ENCODE data around the gene PDZRN3. TPM values are rescaled to one million over a fixed set of nuclear protein-coding genes. Genes with fewer than 3 reads are reported as not detected.

The PDZRN3 gene
- total and polyA plus RNA-seq, 11 donors = 30.2 to 163 (median 76.7) TPM

DNA sequence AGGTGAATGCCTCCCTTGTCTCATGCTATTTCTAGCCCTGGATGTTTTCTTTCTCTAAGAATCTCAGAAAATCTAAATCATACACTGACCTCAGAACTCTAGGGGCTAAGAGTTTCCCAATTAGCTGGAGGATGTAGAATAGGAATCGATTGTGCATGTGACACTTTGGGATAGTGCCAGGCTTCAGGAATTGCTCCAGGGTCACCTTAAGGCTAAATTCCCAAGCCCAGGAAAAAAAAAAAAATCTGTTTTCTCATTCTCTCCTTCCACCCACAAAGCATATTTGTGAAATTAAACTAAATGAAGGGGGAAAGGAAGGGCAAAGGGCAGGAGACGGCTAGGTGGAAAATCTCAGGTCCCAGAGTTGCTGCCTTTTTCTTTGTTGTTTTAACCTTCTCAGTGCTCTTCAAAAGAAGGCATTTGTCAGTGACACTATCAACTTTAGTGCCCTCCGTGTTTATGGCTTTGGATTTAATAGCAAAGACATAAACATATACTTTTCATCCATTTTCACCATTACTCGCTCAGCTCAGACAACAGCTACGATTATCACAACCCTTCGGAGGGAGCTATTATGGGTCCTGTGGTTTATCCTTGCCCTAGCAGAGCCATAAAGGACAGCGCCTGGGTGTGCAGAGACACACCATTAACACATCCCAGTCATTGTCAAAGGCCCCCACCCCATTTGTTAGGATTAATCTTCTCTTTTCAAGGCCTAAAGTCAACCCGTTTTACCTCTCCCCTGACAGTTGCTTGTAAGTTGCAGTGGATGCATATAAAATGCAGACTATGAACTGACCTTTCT is 271.7 kb downstream of the PDZRN3 start:
- no peaks in the 10 kb centered on the region for H3K27me3 ChIP-seq
- TF ChIP-seq POLR2A (IDR thresholded peaks at IDR 0.05) (no peak), CTCF (IDR thresholded peaks at IDR 0.05) (no peak)
- intact Hi-C loops (cut with DNase I) = no loop called here
- H3K9me3 ChIP-seq = no peaks in the 10 kb centered on the region
- H3K4me3 ChIP-seq = no peak overlapping the region
- DNase-seq (no peak), ATAC-seq (no peak)
- 55 to 67% (median 65%) methylated on average over 8 of the region's 8 CpGs for WGBS, 4 donors
- peaks cover 0 to 23% (median 0%) of the 10 kb centered on the region in 12 donors for H3K4me1 ChIP-seq
- no peaks in the 10 kb centered on the region for H3K36me3 ChIP-seq
- H3K27ac ChIP-seq = peak overlapping the region in 2 of 12 donors; percentile 26 to 31

DNA sequence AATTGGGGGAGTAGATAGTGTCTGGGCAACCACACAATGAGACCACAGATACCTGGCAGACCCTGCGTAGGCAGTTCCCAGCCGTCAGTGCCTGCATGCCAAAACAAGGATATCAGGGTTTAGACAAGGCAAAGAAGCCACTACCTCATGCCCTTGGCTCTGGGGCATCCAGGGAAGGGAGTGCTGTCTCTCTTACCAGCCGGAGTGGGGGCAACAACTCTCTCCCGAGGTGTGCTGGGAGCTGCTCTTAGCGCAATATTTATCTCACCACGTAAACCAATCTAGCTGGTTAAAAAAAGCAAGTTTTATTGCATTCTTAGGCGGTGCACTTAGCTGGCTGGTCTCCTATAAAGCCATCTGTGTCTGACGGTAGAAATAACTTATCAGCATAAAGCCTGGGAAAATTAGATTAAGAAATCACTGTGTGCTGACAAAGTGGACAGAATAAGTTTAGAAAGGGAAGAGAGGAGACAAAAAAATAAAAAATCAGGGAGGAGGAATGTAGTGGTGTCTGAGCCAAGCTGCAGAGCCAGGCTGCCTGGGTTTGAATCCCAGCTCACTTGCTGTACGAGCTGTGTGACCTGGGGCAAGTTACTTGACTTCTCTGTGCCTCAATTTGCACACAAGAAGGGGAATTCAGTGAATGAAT is 273.2 kb downstream of the PDZRN3 start:
- peak; percentile 88 to 95 (median 92) for ATAC-seq
- peak in 4 of 5 donors; percentile 53 to 69 (median 65) for DNase-seq
- peak overlapping the region in 1 of 12 donors; percentile 7 for H3K4me3 ChIP-seq
- 24 to 27% (median 25%) methylated on average over 9 of the region's 9 CpGs for WGBS, 4 donors
- H3K36me3 ChIP-seq = no peaks in the 10 kb centered on the region
- H3K27ac ChIP-seq = peak overlapping the region in 10 of 12 donors; percentile 6 to 73 (median 32)
- TF ChIP-seq CTCF (IDR thresholded peaks at IDR 0.05) (no peak), POLR2A (IDR thresholded peaks at IDR 0.05) (no peak)
- intact Hi-C loops (cut with DNase I) = no loop called here
- H3K4me1 ChIP-seq = peaks cover 0 to 23% (median 0%) of the 10 kb centered on the region in 12 donors
- H3K27me3 ChIP-seq = no peaks in the 10 kb centered on the region
- no peaks in the 10 kb centered on the region for H3K9me3 ChIP-seq

- Histone ChIP-seq H3K27me3 (no peaks in the 10 kb centered on the region), H3K36me3 (no peaks in the 10 kb centered on the region), H3K9me3 (no peaks in the 10 kb centered on the region), H3K27ac (peak overlapping the region in 9 of 12 donors; percentile 6 to 73 (median 39)), H3K4me1 (peaks cover 0 to 23% (median 0%) of the 10 kb centered on the region in 12 donors), H3K4me3 (no peak overlapping the region)
- intact Hi-C loops (cut with DNase I) = no loop called here
- TF ChIP-seq CTCF (IDR thresholded peaks at IDR 0.05) (no peak), POLR2A (IDR thresholded peaks at IDR 0.05) (no peak)
- ATAC-seq (no peak), DNase-seq (no peak)
- WGBS, 4 donors = 24 to 46% (median 39%) methylated on average over 6 of the region's 6 CpGs
Measured at GRCh38 chr3:73350996-73351395, 273.7 kb downstream of the PDZRN3 start.

DNA sequence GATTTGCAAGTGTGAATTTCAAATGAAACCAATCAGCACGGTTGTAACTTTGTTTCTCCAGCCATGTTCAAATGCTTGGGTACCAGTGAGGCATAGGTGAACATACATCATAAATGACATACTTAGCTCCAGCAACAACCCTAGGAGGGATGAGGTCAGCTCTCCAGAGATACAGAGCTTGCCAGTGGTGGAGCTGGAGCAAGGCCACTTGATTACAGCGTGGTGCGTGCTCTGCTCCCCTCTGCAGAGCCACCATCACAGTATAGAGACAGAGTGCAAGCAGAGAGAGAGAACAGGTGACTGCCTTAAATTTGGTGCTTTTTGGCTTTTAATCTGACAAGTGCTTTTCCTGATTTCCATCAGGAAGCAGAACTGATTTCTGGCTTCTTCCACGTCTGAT is 275.1 kb downstream of the PDZRN3 start:
- no peaks in the 10 kb centered on the region for H3K36me3 ChIP-seq
- intact Hi-C loops (cut with DNase I) = no loop called here
- peaks cover 0 to 23% (median 0%) of the 10 kb centered on the region in 12 donors for H3K4me1 ChIP-seq
- H3K9me3 ChIP-seq = no peaks in the 10 kb centered on the region
- peak in 3 of 5 donors; percentile 21 to 51 (median 34) for DNase-seq
- no peak overlapping the region for H3K4me3 ChIP-seq
- H3K27ac ChIP-seq = peak overlapping the region in 2 of 12 donors; percentile 18 to 49
- peak; percentile 55 to 67 (median 64) for ATAC-seq
- WGBS, 4 donors = 42 to 76% (median 57%) methylated on average over 4 of the region's 4 CpGs
- TF ChIP-seq POLR2A (IDR thresholded peaks at IDR 0.05) = no peak
- TF ChIP-seq CTCF (IDR thresholded peaks at IDR 0.05) = no peak
- H3K27me3 ChIP-seq = no peaks in the 10 kb centered on the region

Data from heart left ventricle (tissue), 16 donors.